Endometrial microvascular endothelial cells (primary cell): ENCODE results near the gene FBXO38. TPM values are rescaled to one million over a fixed set of nuclear protein-coding genes. Genes with fewer than 3 reads are reported as not detected.

ENCODE experiments used
- in situ Hi-C: cut with HindIII; loops from 2 replicates; pipeline ENCODE4 v1.10.0; 2017; ENCODE audit warnings: low sequenced_read_pairs, low pct_unique_long_range_greater_than_20kb; ENCODE audit errors: inconsistent ontology term
- total RNA-seq: library from RNA; depleted of rRNA; stranded (reverse); fragments of >200 nt; gene quantifications from one replicate; pipeline ENCODE4 v1.2.3, GENCODE V29; 2015; ENCODE audit errors: inconsistent ontology term

Gene FBXO38
- total RNA-seq, 1 donor from 2014 or later = 36.6 TPM

DNA sequence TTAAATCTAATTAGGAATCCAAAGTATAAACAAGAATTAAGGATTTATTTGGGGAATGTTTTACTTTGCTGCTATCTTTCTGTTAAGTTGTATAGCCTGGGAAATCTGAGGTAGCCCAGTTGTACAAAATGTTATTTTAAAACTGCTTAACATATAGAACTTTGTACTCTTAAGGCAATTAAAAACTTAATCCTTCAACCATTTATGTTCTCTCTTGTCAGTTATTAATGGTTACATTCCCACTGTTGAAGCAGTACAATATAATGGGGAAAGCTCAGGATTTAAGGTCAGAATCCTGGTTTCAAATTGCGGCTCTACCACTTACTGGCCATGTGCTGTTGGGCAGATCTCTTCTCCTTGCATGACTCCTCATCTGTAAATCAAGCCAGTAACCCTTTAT lies 32.7 kb downstream of the FBXO38 start:
- in situ Hi-C loops = loop anchor here (25.0 kb wide), 2 partner anchors 229 to 321 kb away; no protein-coding TSS in a partner anchor

DNA sequence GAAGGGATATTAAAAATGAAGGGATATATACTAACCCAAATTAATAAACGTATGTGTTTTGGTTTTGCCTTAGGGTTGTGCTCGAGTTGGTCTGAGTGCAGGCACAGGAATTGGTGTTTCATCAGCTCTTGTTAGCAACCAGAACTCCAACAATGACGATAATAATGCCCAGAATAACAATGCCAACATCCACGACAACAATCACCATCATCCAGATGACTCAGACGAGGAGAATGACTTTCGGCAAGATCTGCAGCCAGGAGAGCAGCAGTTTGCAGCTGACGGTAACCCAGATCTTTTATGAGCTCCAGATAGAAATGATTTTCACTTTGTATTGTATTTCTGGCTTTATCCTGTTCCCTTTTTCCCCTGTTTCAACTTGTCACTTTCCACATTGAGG lies 33.2 kb downstream of the FBXO38 start:
- in situ Hi-C loops = loop anchor here (25.0 kb wide), 2 partner anchors 230 to 320 kb away; no protein-coding TSS in a partner anchor

DNA sequence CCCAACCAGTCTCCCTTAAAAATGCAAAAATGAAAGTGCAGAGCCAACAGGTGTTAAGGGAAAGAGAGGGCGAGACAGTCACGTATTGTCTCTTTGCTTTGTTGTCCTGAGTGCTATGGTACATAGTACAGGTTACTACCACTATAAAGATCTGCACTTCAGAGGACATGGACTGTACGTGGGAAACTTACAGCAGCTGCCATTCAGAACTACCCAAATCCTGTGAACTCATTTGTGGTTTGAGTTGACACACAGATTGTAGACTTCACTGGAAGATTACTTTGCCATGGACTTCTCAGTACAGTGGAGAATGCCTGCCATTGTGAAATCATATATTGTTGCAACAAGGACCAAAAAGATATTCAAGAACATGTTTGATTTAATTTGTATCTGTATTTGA lies 34.8 kb downstream of the FBXO38 start:
- in situ Hi-C loops = loop anchor here (25.0 kb wide), 2 partner anchors 231 to 319 kb away; no protein-coding TSS in a partner anchor

DNA sequence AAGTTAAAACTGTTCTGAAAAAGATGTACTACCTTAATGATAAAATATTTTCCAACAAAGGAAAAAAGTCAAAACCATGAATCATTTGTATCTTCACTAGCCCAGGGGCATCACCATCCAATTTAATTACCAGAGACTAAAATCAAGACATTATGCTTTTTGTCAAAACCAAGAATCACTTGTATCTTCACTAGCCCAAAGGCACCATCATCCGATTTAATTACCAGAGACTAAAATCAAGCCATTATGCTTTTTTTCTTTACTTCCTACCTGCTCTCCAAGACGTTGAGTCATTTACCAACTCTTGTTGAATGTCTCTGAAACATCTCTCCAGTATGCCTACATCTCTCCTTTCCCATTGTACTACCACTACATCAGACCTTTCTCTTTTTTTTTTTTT lies 37.9 kb downstream of the FBXO38 start:
- in situ Hi-C loops = loop anchor here (25.0 kb wide), 2 partner anchors 234 to 316 kb away; no protein-coding TSS in a partner anchor

DNA sequence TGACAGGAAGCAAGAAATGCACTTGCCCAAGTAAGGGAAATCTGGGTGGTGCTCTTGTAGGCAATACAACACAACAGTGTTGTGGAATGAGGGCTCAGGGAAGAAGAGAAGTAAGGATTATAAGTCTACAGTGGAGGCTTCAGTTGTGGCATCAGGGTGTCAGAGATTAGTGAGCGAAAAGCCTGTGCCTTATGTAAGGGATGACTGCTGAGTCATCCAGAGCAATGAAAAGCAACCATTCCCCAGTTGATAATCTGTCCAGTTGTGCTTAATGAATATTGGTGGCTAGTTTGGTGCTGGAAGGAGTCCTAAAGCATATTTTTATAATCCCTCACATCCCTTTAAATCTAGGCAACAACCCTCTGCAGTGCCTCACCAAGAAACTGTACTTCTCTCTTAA lies 42.0 kb downstream of the FBXO38 start:
- in situ Hi-C loops = no loop called here

DNA sequence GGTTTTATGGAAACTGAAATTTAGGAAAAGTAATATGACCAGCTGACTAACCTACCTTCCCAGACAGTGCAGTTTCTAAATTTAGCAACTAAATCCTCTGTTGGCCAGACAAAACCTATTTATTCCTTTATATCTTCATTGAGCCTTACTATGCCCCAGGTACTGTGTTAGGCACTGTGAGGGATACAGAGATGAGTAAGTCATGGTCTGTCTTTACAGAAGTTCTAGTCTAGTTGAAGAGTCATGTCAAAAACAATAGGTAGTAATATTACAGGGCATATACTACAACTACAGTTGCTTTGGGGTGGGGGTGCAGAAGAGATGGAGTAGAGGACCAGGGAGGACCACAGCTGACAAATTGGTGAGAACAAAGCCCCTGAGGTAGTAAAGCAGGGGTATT lies 42.8 kb downstream of the FBXO38 start:
- in situ Hi-C loops = no loop called here

DNA sequence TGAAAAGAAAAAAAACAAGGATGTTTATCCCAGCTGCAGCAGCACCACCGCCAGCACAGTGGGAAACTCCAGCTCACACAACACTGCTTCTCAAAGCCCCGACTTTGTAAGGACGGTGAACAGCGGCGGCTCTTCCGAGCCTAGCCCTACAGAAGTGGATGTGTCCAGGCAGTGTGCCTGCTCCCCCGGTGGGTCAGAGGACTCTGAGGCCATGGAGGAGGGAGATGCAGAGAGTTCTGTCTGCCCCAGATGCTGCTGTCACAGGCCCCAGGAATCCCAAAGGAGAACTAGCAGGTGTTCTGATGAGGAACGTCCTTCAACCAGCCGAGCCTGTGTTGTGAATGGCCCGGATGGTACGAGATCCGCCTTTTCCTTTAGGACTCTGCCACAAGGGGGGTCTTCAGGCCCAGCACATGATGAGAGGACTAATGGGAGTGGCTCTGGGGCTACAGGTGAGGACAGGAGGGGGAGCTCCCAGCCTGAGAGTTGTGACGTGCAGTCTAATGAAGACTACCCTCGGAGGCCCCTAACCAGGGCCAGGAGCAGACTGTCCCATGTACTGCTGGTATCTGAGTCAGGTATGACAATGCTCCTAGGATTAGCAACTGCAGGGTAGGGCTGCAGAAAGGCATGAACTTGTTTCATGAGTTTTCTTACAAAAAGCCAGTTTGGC lies 43.7 kb downstream of the FBXO38 start:
- in situ Hi-C loops = no loop called here

DNA sequence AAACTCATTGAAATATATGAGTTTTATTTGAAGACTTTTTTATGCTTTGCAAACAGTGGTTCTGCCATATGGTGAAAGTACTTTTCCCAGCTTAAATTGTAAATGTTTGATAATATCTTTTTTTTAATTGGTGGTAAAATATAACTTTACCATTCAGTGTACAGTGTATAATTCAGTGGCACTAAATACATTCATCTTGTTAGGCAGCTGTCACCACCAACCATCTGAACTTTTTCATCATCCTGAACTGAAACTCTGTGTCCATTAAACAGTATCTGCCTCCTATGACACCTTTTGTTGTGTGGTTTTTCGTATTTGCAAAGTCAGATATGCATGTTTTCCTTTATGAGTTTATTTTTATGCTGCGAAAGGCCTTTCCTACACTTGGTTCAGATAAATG lies 45.1 kb downstream of the FBXO38 start:
- in situ Hi-C loops = no loop called here

DNA sequence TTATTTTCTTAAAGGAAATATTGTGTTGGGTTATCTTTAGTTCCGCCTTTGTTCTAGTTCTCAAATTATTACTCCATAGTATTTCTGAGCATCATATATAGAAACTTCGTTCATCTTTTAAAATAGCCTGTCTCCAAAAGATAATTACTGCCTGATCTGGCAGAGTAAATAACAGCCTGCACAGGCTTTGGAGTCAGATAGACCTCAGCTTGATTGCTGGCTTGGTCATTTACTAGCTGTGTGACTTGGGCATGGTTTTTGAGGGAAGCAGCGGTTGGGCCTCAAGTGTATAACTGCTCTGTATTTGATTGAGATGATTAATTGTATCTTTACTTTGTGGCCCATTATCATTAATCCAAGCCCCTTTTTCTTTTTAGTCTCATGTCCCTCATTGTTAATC lies 50.1 kb downstream of the FBXO38 start:
- in situ Hi-C loops = no loop called here

DNA sequence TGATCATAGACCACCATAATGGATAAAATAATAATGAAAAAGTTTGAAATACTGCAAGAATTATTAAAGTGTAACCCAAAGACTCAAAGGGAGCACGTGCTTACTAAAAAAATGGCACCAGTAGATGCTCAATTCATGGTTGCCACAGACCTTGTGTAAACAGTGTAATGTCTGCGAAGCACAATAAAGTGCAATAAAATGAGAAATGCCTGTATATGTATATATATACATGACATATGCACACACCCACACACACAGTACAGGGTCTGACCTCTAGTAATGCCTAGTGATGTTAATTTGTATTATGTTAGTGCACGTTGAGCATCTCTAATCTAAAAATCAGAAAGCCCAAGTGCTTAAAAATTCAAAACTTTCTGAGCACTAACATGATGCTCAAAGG lies 52.3 kb downstream of the FBXO38 start:
- in situ Hi-C loops = no loop called here

DNA sequence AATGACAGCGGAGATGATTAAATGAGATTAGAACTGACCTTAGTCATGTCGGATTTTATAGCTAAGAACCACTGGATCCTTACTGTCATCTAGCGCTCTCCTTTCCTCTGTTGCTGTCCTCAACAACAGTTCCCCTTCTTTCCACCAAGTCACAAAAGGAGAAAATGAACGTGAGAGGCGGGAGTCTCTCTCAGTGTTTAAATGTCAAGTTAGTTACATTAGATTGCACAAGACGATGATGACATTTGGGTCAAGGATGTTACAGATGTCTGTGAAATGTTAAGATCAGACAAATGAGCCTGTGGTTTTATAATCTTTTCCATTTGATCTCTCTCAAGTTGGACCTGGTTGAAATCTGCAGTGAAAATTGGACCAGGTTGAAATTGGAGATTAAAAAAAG lies 53.5 kb downstream of the FBXO38 start:
- in situ Hi-C loops = no loop called here

DNA sequence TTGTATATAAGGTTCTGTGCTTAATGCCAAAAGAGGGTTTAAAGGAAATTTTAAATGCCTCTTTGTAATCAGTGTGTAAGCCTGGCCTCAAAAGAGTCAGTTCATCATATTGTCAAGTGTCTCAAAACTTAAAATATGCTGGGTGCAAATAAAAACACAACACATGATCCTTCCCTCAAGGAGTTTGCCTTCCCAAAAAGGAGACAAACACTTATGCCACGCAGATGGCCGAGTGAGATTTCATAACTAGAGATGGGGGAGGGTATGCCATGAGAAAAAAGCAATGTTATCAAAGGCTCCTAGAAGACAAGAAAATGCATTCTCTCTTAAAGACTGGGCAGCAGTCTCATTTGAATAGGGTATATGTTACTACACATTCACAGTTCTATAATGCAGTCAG lies 55.2 kb downstream of the FBXO38 start:
- in situ Hi-C loops = no loop called here

DNA sequence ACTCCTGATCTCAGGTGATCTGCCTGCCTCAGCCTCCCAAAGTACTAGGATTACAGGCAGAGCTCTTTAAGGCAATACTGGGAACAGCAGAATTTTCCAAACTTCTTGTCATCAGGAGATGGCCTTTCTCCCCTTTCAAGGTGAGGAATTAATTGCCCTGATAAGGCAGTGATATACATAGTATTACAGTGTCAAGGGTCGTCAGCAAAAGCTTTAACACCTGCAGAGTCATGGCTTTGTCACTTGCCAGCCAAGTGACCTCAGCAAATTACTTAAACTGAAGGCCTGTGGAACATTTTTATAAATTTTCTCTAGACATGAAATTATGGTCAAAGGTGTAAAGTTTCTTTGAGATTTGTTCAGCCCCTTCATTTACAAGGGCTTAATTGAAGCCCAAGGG lies 59.5 kb downstream of the FBXO38 start:
- in situ Hi-C loops = no loop called here

DNA sequence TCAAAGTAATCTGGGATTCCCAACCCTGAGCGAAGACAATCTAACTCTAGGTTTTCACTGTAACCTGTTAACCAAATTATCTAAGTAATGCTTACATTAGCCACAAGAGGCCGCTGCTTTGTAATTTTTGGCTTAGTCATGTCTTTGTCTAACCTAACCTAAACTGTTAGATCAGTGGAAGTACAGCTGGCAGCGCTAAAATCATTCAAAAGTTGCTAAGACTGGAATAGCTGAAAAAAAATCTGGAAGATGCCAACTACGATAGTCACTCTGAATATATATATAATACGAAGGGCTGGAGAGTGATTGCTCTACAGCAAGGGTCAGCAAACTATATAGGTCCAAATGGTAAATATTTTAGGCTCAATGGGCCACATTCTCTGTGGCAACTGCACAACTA lies 60.2 kb downstream of the FBXO38 start:
- in situ Hi-C loops = no loop called here

DNA sequence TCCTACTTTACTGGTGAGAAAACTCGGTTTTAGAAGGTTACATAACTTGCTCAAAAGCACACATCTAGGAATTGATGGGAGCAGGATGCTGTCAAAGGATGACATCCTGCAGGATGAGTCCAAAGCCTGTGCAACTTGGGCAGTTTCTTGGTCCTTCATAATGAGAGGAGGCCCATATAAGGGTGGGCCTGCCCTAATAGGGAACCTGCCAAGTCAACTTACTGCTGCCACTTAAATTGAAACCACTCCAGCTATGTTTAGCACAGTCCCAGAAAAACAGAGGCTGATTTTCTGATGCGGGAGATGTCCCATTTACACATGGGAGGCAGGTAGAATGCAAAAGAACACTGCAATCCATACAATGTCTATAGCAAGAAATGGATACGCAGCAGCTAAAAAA lies 61.8 kb downstream of the FBXO38 start:
- in situ Hi-C loops = no loop called here

DNA sequence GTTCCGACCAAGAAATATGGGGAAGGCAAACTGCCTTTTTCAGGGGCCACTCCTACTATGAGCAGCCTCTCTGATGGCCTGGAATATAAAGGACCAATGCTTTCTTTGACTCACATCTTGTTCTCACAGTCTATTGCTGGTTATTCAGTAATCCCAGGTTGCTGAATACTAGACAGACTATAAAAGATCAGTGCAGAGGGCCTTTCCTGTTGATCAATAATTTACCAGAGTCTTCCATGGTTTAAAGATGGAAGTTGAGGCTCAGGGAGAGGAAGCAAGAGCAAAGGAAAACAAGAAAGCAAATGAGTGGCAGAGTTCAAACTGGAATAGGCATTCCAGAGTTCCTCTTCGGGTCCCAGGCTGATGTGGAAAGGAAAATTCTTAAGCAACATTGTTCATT lies 62.9 kb downstream of the FBXO38 start:
- in situ Hi-C loops = no loop called here

DNA sequence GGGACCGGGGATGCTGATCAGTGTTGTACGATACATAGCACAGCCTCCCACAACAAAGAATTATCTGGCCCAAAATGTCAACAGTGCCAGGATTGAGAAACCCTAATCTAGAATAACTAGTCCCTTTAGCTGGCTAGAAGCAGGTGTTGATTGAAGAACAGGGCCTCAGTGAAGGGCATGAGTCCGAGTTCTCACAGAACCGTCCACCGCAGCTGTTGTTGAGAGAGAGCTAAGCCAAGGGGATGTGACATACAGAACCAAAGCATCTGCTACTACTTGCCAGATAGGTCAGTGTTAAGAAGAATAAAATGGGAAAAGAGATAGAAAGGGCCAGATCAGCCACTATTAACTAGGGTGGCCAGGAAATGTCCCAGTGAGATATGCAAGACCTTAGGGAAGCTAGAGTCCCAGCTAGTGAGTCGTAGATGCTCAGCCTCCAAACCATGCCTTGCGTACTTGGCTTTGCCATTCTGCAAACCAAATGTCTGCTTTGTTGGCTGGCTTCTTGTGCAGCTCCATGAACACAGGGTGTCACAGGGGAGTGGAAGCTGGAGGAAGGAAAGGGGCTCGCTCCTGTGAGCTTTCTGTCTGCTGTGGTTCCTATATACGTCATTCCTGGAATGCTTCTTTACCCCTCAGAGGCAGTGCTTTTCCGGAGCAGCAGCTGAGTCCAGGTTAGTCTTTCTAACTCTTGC lies 68.9 kb downstream of the FBXO38 start:
- in situ Hi-C loops = no loop called here

DNA sequence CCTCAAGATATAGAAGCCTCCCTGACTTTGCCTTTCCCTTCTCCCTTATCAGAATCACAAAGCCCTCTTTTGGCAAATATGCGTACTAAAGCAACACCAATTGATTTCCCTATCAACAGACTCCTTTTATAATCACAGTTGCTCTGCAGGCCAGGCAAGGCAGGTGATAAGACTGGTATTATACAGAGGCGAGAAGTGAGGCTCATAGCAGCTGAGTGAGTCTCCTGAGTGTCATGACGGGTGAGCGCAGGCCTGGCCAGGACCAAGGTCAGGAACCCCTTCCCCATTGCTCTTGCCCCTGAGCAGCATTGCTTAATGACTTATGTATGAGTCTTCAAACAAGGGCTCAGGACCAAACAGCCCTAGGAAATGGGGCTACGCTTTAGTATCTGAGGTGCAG lies 70.8 kb downstream of the FBXO38 start:
- in situ Hi-C loops = no loop called here

DNA sequence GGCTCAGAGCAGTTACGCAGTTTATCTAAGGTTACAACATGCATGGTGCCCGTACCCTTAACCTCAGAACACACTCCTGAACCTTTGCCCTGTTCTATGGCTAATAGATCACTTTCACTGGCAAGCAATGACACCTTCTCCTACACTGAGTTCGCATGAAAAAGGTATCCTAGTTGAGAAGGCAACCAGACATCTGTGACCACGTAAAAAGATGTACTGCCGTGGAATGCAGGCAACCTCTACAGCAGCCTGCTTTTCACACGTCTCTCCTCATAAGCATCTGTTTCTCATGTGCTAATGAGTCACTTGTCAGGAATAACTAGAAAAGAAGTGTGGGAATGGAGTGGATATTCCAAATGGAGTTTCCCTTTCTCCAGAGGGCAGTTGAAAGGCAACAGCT lies 71.4 kb downstream of the FBXO38 start:
- in situ Hi-C loops = no loop called here

DNA sequence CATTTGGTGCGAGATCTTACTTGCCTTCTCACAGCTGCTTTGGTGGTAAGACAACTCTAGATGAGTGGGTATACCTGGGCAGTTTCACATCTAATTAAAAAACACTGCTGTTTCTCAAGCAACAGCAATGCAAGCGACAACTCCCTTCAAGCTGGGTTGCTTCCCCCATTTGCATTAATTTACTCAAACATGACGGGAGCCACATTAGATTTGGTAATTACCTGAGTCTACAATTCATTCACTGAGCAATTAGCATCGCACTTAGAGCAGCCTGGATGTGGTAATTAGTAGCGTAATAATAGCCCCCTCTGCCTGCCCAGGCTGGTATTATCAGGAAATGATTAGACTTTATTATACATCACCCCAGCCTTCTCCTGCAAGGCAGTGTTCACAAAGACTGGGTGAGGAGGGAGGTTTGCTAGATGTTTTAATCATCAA lies 73.4 kb downstream of the FBXO38 start:
- in situ Hi-C loops = no loop called here
